Measurements from ENCODE around the gene CDK5RAP3. TPM values are rescaled to one million over a fixed set of nuclear protein-coding genes. Genes with fewer than 3 reads are reported as not detected.
A peak's percentile ranks its signal among the peaks of the same experiment; 100 is the strongest.

Gene CDK5RAP3
- total and polyA plus RNA-seq, 3 experiments from 2014 or later, result 81.3 to 184 (median 178) TPM

GRCh38 chr17:47968836-47969235 is 2.1 kb upstream of the CDK5RAP3 start:
- peaks cover 1% of the 10 kb centered on the region for H3K36me3 ChIP-seq (ENCODE audit: insufficient read depth, low read length)
- Mint-ChIP-seq H3K4me1 (peaks cover 24 to 37% (median 33%) of the 10 kb centered on the region in 3 donors), H3K27me3 (peaks cover 0 to 1% of the 10 kb centered on the region in 2 donors), H3K27ac (no peak overlapping the region), H3K9me3 (no peaks in the 10 kb centered on the region), H3K36me3 (peaks cover 0 to 15% (median 0%) of the 10 kb centered on the region in 3 donors), H3K4me3 (no peak overlapping the region)
- DNase-seq, result no peak
- no peak overlapping the region for H3K27ac ChIP-seq (ENCODE audit: low read depth, low read length)
- no peaks in the 10 kb centered on the region for H3K9me3 ChIP-seq (ENCODE audit: low read length)
- H3K4me1 ChIP-seq (ENCODE audit: insufficient read depth, low read length), result peaks cover 14% of the 10 kb centered on the region
- H3K4me3 ChIP-seq (ENCODE audit: low read length), result no peak overlapping the region
- H3K27me3 ChIP-seq (ENCODE audit: insufficient read depth, low read length, poor library complexity, severe bottlenecking), result no peaks in the 10 kb centered on the region
- ChIA-PET CTCF (interaction anchor here (0.7 to 8.6 kb wide), 6 partner anchors 11 to 129 kb away, joined by 3 to 191 read pairs (median 11); partner anchors contain the start of genes PNPO and PRR15L), POLR2A (interaction anchor here (1.0 kb wide), 1 partner anchor 22 kb away, joined by 3 read pairs; no protein-coding TSS in a partner anchor)

- no peaks in the 10 kb centered on the region for H3K27me3 ChIP-seq (ENCODE audit: insufficient read depth, low read length, poor library complexity, severe bottlenecking)
- H3K9me3 Mint-ChIP-seq, result no peaks in the 10 kb centered on the region
- H3K36me3 ChIP-seq (ENCODE audit: insufficient read depth, low read length), result peaks cover 5% of the 10 kb centered on the region
- peaks cover 0 to 1% of the 10 kb centered on the region in 2 donors for H3K27me3 Mint-ChIP-seq
- H3K4me3 Mint-ChIP-seq, result peak overlapping the region; percentile 98 to 100 (median 99)
- peak overlapping the region; percentile 81 to 95 (median 90) for H3K27ac Mint-ChIP-seq
- ChIA-PET POLR2A (interaction anchor here (0.5 to 2.5 kb wide), 10 partner anchors 11 to 207 kb away, joined by 3 to 18 read pairs (median 4); partner anchors contain the start of genes LRRC46, MRPL10, PNPO and SP2), CTCF (interaction anchor here (0.8 to 8.6 kb wide), 26 partner anchors 9 to 392 kb away, joined by 3 to 191 read pairs (median 4); partner anchors contain the start of genes CBX1, NFE2L1, PNPO and PRR15L)
- H3K9me3 ChIP-seq (ENCODE audit: low read length), result no peaks in the 10 kb centered on the region
- peaks cover 14% of the 10 kb centered on the region for H3K4me1 ChIP-seq (ENCODE audit: insufficient read depth, low read length)
- H3K4me3 ChIP-seq (ENCODE audit: low read length), result peak overlapping the region; percentile 74
- peaks cover 0 to 27% (median 3%) of the 10 kb centered on the region in 3 donors for H3K36me3 Mint-ChIP-seq
- no peak overlapping the region for H3K27ac ChIP-seq (ENCODE audit: low read depth, low read length)
- no peak for DNase-seq
- H3K4me1 Mint-ChIP-seq, result peaks cover 24 to 37% (median 33%) of the 10 kb centered on the region in 3 donors
These were observed 786 bp upstream of the CDK5RAP3 start for GRCh38 chr17:47969930-47970724.

GRCh38 chr17:47973541-47973940 is 2.6 kb downstream of the CDK5RAP3 start:
- peak overlapping the region in 3 of 7 donors; percentile 45 to 81 (median 54) for H3K4me3 Mint-ChIP-seq
- peak overlapping the region in 2 of 8 donors; percentile 35 to 80 for H3K27ac Mint-ChIP-seq
- peaks cover 26 to 37% (median 33%) of the 10 kb centered on the region in 3 donors for H3K4me1 Mint-ChIP-seq
- ChIA-PET CTCF (interaction anchor here (0.7 to 8.6 kb wide), 3 partner anchors 22 to 132 kb away, joined by 3 to 191 read pairs (median 17); partner anchors contain the start of gene PRR15L), POLR2A (no interaction called here)
- H3K36me3 Mint-ChIP-seq, result peaks cover 0 to 57% (median 11%) of the 10 kb centered on the region in 3 donors
- H3K27me3 ChIP-seq (ENCODE audit: insufficient read depth, low read length, poor library complexity, severe bottlenecking), result no peaks in the 10 kb centered on the region
- H3K27me3 Mint-ChIP-seq, result peaks cover 0 to 1% of the 10 kb centered on the region in 2 donors
- no peak for DNase-seq
- peaks cover 14% of the 10 kb centered on the region for H3K4me1 ChIP-seq (ENCODE audit: insufficient read depth, low read length)
- H3K9me3 Mint-ChIP-seq, result no peaks in the 10 kb centered on the region
- no peak overlapping the region for H3K27ac ChIP-seq (ENCODE audit: low read depth, low read length)
- H3K4me3 ChIP-seq (ENCODE audit: low read length), result no peak overlapping the region
- H3K9me3 ChIP-seq (ENCODE audit: low read length), result no peaks in the 10 kb centered on the region
- H3K36me3 ChIP-seq (ENCODE audit: insufficient read depth, low read length), result peaks cover 14% of the 10 kb centered on the region

GRCh38 chr17:47975189-47975822 is 4.4 kb downstream of the CDK5RAP3 start:
- POLR2A ChIA-PET, result no interaction called here
- Histone ChIP-seq H3K9me3 (ENCODE audit: low read length) (no peaks in the 10 kb centered on the region), H3K27ac (ENCODE audit: low read depth, low read length) (no peak overlapping the region), H3K4me1 (ENCODE audit: insufficient read depth, low read length) (peaks cover 7% of the 10 kb centered on the region), H3K27me3 (ENCODE audit: insufficient read depth, low read length, poor library complexity, severe bottlenecking) (no peaks in the 10 kb centered on the region), H3K36me3 (ENCODE audit: insufficient read depth, low read length) (peaks cover 30% of the 10 kb centered on the region), H3K4me3 (ENCODE audit: low read length) (no peak overlapping the region)
- CTCF ChIA-PET, result no interaction called here
- H3K4me3 Mint-ChIP-seq, result no peak overlapping the region
- H3K27ac Mint-ChIP-seq, result no peak overlapping the region
- peaks cover 0 to 75% (median 17%) of the 10 kb centered on the region in 3 donors for H3K36me3 Mint-ChIP-seq
- DNase-seq, result no peak
- no peaks in the 10 kb centered on the region for H3K27me3 Mint-ChIP-seq
- no peaks in the 10 kb centered on the region for H3K9me3 Mint-ChIP-seq
- H3K4me1 Mint-ChIP-seq, result peaks cover 19 to 31% (median 27%) of the 10 kb centered on the region in 3 donors

- peaks cover 15 to 31% (median 22%) of the 10 kb centered on the region in 3 donors for H3K4me1 Mint-ChIP-seq
- ChIA-PET POLR2A (no interaction called here), CTCF (interaction anchor here (0.8 to 3.5 kb wide), 3 partner anchors 35 to 93 kb away, joined by 3 to 16 read pairs (median 4); no protein-coding TSS in a partner anchor)
- Histone ChIP-seq H3K9me3 (ENCODE audit: low read length) (no peaks in the 10 kb centered on the region), H3K27me3 (ENCODE audit: insufficient read depth, low read length, poor library complexity, severe bottlenecking) (no peaks in the 10 kb centered on the region), H3K4me1 (ENCODE audit: insufficient read depth, low read length) (peaks cover 5% of the 10 kb centered on the region), H3K36me3 (ENCODE audit: insufficient read depth, low read length) (peaks cover 35% of the 10 kb centered on the region), H3K4me3 (ENCODE audit: low read length) (no peak overlapping the region), H3K27ac (ENCODE audit: low read depth, low read length) (no peak overlapping the region)
- no peak overlapping the region for H3K27ac Mint-ChIP-seq
- H3K9me3 Mint-ChIP-seq, result no peaks in the 10 kb centered on the region
- no peaks in the 10 kb centered on the region for H3K27me3 Mint-ChIP-seq
- H3K36me3 Mint-ChIP-seq, result peaks cover 0 to 79% (median 19%) of the 10 kb centered on the region in 3 donors
- DNase-seq, result no peak
- H3K4me3 Mint-ChIP-seq, result no peak overlapping the region
These were observed 4.9 kb downstream of the CDK5RAP3 start for GRCh38 chr17:47975823-47976205.

GRCh38 chr17:47978324-47978723 is 7.4 kb downstream of the CDK5RAP3 start:
- Histone ChIP-seq H3K27ac (ENCODE audit: low read depth, low read length) (no peak overlapping the region), H3K27me3 (ENCODE audit: insufficient read depth, low read length, poor library complexity, severe bottlenecking) (no peaks in the 10 kb centered on the region), H3K4me1 (ENCODE audit: insufficient read depth, low read length) (peaks cover 10% of the 10 kb centered on the region), H3K9me3 (ENCODE audit: low read length) (no peaks in the 10 kb centered on the region), H3K4me3 (ENCODE audit: low read length) (no peak overlapping the region), H3K36me3 (ENCODE audit: insufficient read depth, low read length) (peaks cover 47% of the 10 kb centered on the region)
- ChIA-PET CTCF (interaction anchor here (0.6 to 3.8 kb wide), 9 partner anchors 8 to 43 kb away, joined by 3 to 18 read pairs (median 4); partner anchors contain the start of genes CDK5RAP3 and PNPO), POLR2A (interaction anchor here (0.6 kb wide), 1 partner anchor 41 kb away, joined by 3 read pairs; no protein-coding TSS in a partner anchor)
- Mint-ChIP-seq H3K27me3 (no peaks in the 10 kb centered on the region), H3K4me3 (peak overlapping the region in 1 of 7 donors; percentile 34), H3K27ac (peak overlapping the region in 1 of 8 donors; percentile 66), H3K4me1 (peaks cover 10 to 27% (median 15%) of the 10 kb centered on the region in 3 donors), H3K36me3 (peaks cover 0 to 88% (median 19%) of the 10 kb centered on the region in 3 donors), H3K9me3 (no peaks in the 10 kb centered on the region)
- peak; percentile 8 to 64 (median 16) for DNase-seq

GRCh38 chr17:47980541-47980940 is 9.6 kb downstream of the CDK5RAP3 start:
- Histone ChIP-seq H3K9me3 (ENCODE audit: low read length) (no peaks in the 10 kb centered on the region), H3K4me3 (ENCODE audit: low read length) (no peak overlapping the region), H3K4me1 (ENCODE audit: insufficient read depth, low read length) (peaks cover 10% of the 10 kb centered on the region), H3K36me3 (ENCODE audit: insufficient read depth, low read length) (peaks cover 42% of the 10 kb centered on the region), H3K27me3 (ENCODE audit: insufficient read depth, low read length, poor library complexity, severe bottlenecking) (no peaks in the 10 kb centered on the region), H3K27ac (ENCODE audit: low read depth, low read length) (no peak overlapping the region)
- peaks cover 0 to 78% (median 16%) of the 10 kb centered on the region in 3 donors for H3K36me3 Mint-ChIP-seq
- peak overlapping the region in 3 of 8 donors; percentile 20 to 64 (median 23) for H3K27ac Mint-ChIP-seq
- DNase-seq, result no peak
- H3K9me3 Mint-ChIP-seq, result no peaks in the 10 kb centered on the region
- H3K4me1 Mint-ChIP-seq, result peaks cover 6 to 28% (median 15%) of the 10 kb centered on the region in 3 donors
- ChIA-PET CTCF (interaction anchor here (3.8 kb wide), 1 partner anchor 10 kb away, joined by 18 read pairs; the partner anchor contains the start of gene CDK5RAP3), POLR2A (no interaction called here)
- H3K27me3 Mint-ChIP-seq, result no peaks in the 10 kb centered on the region
- peak overlapping the region in 1 of 7 donors; percentile 18 for H3K4me3 Mint-ChIP-seq
